ENCODE data around the gene HAUS7. TPM values are rescaled to one million over a fixed set of nuclear protein-coding genes. Genes with fewer than 3 reads are reported as not detected.

Gene HAUS7
- total RNA-seq, 1 experiment from 2014 or later = 46.5 TPM

DNA sequence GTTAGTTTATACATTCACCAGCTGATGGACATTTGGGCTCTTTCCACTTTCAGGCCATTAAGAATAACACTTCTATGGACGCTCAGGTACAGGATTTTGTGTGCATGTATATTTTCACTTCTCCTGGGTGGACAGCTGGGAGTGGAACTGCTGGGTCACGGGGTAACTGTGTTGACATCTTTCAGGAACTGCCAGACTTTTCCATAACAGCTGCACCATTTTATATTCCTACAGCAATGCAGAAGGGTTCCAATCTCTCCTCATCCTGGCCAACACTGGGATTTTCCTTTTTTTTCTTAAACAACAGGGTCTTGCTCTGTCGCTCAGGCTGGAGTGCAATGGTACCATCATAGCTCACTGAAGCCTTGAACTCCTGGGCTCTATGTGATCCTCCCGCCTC, 11.9 kb downstream of the HAUS7 start:
- H3K9me3 Mint-ChIP-seq = no peaks in the 10 kb centered on the region

DNA sequence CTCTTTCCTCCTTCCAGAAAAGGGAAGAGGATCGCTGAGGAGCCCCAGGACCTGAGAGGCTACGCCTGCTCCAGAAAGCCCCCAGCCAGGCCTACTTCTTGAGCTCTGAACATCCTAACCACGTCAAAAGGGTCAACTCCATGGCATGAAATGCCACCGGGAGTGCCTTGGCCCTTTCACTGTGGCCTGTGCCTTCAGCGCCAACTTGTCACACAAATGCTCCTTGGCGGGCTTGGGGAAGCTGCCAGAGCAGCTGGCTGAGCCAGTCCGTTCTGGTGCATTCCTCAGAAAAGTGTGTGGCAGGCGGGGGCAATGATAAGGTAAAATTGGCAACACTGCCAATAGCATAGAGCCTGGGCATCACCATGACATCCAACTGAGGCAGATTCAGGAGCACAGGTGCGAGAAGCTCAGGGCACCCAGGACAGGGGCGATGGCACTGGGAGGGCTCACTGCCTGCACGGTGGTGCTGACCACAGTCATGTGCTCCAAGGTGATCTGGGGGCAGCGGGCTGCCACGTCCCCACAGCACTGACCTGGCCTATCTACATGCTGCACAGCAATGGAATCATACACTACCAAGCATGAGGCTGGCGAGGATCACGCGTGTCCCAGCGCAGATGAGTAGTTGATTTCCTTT, 12.4 kb downstream of the HAUS7 start:
- peaks cover 10% of the 10 kb centered on the region for H3K36me3 Mint-ChIP-seq
- DNase-seq (ENCODE audit: low spot score) (no peak), ATAC-seq (no peak)
- no peaks in the 10 kb centered on the region for H3K27me3 Mint-ChIP-seq (ENCODE audit: low read depth)
- H3K4me1 Mint-ChIP-seq = no peaks in the 10 kb centered on the region
- CTCF ChIA-PET = interaction anchor here (1.1 kb wide), 1 partner anchor 38 kb away, joined by 4 read pairs; the partner anchor contains the start of gene BGN
- POLR2A ChIA-PET = no interaction called here
- no peak overlapping the region for H3K4me3 Mint-ChIP-seq
- TF ChIP-seq, protein P1, sequence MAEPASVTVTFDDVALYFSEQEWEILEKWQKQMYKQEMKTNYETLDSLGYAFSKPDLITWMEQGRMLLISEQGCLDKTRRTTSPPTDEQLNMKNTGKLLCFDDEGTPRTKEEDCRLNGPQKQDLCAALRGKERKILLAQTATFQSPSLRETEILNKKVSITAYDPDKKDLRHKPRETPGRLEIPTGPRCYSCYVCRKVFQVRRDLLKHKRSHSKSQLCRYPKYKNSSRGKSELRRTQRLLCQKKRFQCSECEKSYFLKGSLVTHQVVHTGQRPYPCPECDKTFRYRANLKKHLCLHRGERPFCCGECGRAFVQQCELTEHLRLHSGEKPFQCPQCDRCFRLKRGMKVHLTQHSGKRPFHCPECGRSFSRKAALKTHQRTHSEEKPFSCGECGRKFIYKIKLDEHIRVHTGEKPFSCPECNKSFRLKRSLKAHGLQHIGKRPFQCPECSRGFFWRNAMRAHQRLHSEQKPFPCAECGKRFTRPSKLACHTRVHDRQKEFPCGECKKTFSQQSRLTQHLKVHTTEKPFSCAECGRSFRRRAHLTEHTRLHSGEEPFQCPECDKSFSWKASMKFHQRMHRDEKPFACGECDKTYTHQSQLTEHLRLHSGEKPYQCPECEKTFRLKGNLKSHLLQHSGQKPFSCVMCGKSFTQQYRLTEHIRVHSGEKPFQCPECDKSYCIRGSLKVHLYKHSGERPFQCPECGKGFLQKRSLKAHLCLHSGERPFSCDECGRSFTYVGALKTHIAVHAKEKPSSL (CRISPR knock-in tag; conservative IDR thresholded peaks at IDR 0.05) = no peak
- no peaks in the 10 kb centered on the region for H3K9me3 Mint-ChIP-seq
- H3K27ac Mint-ChIP-seq = no peak overlapping the region

More for the DNA sequence above, 11.9 kb downstream of the HAUS7 start:
- ATAC-seq (no peak), DNase-seq (ENCODE audit: low spot score) (no peak)
- Mint-ChIP-seq H3K4me3 (no peak overlapping the region), H3K36me3 (peaks cover 10% of the 10 kb centered on the region), H3K4me1 (no peaks in the 10 kb centered on the region), H3K27ac (no peak overlapping the region), H3K27me3 (ENCODE audit: low read depth) (no peaks in the 10 kb centered on the region)
- ChIA-PET POLR2A (no interaction called here), CTCF (no interaction called here)
- TF ChIP-seq CREM (CRISPR knock-in tag; IDR thresholded peaks at IDR 0.05) (no peak), ZNF512 (CRISPR knock-in tag; IDR thresholded peaks at IDR 0.05; ENCODE audit: borderline replicate concordance) (no peak), ZNF396 (CRISPR knock-in tag; IDR thresholded peaks at IDR 0.05; ENCODE audit: borderline replicate concordance) (no peak), ZNF532 (CRISPR knock-in tag; IDR thresholded peaks at IDR 0.05; ENCODE audit: borderline replicate concordance) (no peak)

DNA sequence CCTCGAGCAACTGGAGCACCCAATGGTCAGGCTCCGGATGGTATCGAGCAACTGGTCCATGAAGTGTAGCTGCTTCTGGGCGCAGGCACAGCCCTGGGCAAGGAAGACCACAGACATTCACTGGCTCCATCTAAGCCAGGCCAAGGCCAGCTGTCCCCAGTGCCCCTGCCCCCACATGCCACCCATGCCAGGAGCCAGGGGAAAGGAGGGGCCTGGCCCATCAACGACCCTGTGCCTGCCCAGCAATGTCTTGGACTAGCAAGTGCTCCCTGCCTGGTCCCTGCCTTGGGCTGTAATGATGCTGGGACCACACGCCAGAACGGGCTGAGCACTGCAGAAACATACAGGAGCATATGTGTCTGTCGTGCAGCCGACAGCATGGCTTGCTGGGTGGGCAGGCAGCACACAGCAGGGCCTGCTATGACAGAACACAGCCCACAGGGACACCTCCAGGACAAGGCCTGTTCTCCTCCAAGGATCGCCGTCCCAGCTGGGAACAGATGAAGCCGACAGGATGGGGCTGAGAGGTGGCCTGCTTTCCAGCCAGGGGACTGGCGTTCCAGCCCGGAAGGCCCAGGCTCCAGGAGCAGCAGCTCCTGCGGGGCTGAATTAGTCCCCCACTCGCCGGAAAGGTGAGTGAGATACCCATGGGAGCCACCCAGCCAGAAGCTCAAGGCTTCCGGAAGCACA, 13.1 kb downstream of the HAUS7 start:
- ChIA-PET POLR2A (no interaction called here), CTCF (interaction anchor here (1.1 kb wide), 1 partner anchor 38 kb away, joined by 4 read pairs; the partner anchor contains the start of gene BGN)
- Mint-ChIP-seq H3K4me1 (no peaks in the 10 kb centered on the region), H3K36me3 (peaks cover 10% of the 10 kb centered on the region), H3K9me3 (no peaks in the 10 kb centered on the region), H3K4me3 (no peak overlapping the region), H3K27ac (no peak overlapping the region), H3K27me3 (ENCODE audit: low read depth) (no peaks in the 10 kb centered on the region)
- DNase-seq (ENCODE audit: low spot score) = no peak
- no peak for ATAC-seq
- TF ChIP-seq NR3C1 (CRISPR knock-in tag; conservative IDR thresholded peaks at IDR 0.05; ENCODE audit: low read depth) (no peak), ZNF263 (CRISPR knock-in tag; IDR thresholded peaks at IDR 0.05; ENCODE audit: low read depth) (no peak), ZSCAN18 (CRISPR knock-in tag; IDR thresholded peaks at IDR 0.05) (no peak), NR1H2 (CRISPR knock-in tag; IDR thresholded peaks at IDR 0.05) (no peak), E2F4 (CRISPR knock-in tag; IDR thresholded peaks at IDR 0.05; ENCODE audit: borderline replicate concordance, low read depth) (no peak), NFE2L1 (CRISPR knock-in tag; IDR thresholded peaks at IDR 0.05) (no peak), ZNF416 (CRISPR knock-in tag; IDR thresholded peaks at IDR 0.05) (no peak), ZNF423 (CRISPR knock-in tag; IDR thresholded peaks at IDR 0.05) (no peak), ATF1 (CRISPR knock-in tag; IDR thresholded peaks at IDR 0.05) (no peak)
- TF ChIP-seq, protein P2, sequence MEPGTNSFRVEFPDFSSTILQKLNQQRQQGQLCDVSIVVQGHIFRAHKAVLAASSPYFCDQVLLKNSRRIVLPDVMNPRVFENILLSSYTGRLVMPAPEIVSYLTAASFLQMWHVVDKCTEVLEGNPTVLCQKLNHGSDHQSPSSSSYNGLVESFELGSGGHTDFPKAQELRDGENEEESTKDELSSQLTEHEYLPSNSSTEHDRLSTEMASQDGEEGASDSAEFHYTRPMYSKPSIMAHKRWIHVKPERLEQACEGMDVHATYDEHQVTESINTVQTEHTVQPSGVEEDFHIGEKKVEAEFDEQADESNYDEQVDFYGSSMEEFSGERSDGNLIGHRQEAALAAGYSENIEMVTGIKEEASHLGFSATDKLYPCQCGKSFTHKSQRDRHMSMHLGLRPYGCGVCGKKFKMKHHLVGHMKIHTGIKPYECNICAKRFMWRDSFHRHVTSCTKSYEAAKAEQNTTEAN (CRISPR knock-in tag; IDR thresholded peaks at IDR 0.05) = no peak
- TF ChIP-seq, protein P3, sequence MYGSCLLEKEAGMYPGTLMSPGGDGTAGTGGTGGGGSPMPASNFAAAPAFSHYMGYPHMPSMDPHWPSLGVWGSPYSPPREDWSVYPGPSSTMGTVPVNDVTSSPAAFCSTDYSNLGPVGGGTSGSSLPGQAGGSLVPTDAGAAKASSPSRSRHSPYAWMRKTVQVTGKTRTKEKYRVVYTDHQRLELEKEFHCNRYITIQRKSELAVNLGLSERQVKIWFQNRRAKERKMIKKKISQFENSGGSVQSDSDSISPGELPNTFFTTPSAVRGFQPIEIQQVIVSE (CRISPR knock-in tag; IDR thresholded peaks at IDR 0.05; ENCODE audit: borderline replicate concordance) = no peak

Data from WTC11 (cell line).